AG20443 (cell line): ENCODE results near the gene RAB33B.
A peak's percentile ranks its signal among the peaks of the same experiment; 100 is the strongest.

ENCODE experiments used
- DNase-seq: peaks from one replicate; pipeline ENCODE4 v3.0.0; 2012; ENCODE audit warnings: low spot score, mixed read lengths

RAB33B gene

DNA sequence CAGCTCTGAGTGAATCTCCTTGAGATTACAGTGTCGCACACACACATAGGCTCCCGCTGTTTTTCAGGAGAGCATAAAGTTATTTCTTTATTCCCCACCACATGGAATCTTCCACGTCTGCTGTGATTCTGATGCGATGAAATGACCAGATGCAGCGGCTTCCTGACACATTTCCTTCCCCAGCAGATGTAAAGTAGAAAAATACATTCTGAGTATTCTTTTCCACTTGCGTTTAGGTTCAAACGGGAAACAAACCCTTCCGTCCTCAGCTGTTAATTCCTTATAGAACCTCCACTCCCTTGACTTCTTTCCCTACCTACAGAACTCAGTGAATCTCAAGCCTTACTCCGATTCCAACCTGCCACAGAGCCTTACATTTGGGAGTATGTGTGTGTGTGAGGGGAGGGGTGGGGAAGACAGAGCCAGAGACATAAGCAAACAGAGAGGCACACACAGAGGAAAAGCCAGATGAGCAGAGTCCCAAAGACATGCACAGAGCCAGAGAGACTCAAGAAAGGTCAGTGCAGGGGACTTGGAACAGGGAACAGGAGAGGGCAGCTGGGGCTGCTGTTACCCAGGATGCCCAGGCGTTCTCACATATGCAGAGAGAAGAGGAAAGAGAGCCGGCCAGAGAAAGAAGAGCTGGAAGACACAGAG, 54.8 kb downstream of the RAB33B start:
- no peak for DNase-seq

DNA sequence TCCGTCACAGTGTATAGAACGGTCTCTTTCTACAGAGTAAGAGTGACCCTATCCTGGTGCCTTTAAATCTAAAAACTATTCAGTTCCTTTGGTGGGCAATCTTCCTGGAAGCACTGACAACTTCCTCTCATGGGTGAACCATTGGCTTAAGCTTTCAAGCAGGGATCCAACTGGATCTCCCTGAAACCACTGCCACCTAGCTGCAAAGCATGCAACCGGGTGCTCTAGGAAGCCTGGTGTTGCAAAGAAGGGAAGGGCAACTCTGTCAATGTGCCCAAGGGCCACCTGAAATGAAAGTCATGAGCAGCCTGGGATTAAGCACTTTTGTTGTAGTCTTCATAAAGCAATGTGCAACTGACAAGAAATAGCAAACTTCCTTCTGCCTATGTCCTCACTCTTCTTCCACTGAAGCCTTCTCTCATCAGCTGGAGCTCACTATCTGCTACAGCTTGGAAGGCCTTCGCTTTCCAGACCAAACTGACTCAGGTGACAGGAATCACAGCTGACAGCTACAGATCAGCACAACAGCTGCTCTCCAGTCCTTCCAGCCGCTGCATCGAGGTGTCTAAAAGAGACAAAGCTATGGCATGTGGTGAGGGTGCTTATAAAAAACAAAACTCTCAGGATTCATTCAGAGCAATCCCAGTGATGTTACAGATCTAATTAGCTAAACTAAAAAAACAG, 55.9 kb downstream of the RAB33B start:
- DNase-seq, result no peak

DNA sequence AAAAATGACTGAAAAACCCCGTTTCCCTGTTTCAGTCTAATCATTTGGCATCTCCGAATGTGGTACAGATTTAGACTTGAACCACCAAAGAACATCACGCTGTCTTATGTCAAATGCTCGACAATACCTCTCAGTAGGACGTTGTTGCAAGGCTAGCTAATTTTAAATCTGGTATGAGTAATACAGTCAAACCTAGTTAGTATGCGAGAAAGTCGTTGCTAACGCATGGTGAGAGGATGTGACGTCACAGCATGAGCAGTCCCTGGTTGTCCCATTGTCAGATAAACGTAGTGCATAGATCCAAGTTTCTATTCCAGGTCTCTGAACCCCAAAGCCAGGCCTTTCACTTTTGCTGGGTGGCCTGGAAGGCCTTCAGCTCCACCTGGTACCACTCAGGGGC, 57.4 kb downstream of the RAB33B start:
- DNase-seq, result no peak

DNA sequence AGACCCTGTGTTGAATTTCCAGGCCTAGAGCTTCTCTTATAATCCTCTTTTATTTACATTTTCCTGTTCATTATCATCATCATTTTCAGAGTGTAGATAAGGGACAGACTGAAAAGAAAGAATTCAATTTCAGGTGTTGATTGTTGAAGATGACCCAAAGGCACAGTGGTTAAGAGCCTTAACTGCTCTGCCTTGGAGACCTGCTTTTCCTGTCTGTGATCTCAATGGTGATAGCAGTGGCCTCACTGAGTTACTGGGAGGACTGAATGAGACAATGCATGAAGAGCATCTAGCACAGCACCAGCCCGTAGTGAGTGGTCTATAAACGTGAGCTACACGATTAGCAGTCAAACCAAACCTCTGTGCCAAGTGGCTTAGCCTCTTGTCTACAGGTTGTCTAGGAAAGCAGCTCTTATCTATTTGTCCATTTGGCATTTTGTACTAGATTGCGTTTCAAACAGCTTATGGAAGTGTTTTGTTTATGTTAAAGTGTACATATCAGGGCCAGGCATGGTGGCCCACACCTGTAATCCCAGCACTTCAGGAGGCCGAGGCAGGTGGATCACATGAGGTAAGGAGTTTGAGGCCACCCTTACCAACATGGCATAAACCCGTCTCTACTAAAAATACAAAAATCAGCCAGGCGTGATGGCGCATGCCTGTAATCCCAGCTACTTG, 60.6 kb downstream of the RAB33B start:
- DNase-seq, result no peak

DNA sequence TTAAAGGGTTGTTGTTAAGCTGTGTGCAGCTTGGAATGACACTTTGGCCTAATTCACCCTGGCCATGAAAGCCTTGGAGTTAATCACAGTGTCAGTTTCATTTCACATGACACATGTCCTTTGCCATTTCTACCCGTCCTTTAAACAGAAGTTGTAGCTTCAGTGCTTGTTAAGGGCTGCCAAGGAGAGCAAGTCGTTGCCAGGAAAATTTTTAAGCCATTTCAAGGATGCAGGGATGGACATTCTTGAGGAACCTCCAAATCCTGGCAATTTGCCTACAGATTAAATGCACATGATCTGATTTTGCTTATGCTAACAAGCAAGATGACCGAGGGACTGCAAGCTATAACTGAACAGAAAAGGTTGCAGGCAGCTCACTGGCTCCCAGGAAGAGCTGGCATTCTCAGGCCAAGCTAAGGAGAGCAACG, 61.6 kb downstream of the RAB33B start:
- DNase-seq, result no peak

DNA sequence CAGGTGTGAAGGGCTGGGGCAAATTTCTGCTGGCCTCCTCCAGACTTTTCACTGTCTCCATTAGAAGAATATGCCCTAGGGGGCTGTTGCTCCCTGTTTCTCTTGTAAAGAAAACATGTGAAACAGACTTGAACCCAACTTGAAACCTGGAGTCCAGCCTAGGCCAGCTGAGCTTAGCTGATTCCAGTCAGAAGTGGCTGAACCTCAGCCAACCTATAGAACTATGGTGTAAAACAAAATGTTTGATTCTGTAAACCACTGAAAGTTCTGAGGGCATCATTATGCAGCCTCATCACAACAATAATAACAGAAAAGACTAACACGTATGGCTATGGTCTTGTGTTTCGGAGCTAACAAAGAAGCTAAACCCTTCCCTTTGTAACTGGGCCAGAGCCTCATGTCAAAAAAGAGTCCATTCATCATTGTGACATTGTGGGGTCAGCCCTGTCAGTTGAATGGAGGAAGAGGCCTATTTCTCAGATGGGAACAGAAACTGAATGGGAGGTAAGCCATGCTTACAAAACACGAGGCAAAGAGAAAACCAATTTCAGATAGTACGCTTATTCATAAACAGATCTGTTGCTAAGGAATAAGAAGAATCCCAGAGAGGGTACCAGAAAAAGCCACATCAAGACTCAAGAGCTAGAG, 68.0 kb downstream of the RAB33B start:
- no peak for DNase-seq

DNA sequence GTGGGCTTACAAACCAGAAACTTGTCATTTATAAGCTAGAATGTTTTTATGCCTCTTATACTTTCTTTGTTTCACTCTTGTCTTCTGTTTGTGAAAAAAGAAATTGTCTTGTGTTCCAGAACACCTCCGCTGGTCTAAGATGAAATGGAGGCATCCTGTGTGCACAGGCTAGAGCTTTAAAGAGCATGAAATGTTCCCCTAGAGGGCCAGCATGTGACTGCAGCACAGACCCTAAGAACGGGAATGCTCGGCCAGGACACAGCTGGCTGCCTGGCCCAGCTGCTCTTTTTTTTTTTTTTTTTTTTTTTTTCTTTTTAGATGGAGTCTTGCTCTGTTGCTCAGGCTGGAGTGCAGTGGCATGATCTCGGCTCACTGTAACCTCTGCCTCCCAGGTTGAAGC, 68.5 kb downstream of the RAB33B start:
- no peak for DNase-seq

DNA sequence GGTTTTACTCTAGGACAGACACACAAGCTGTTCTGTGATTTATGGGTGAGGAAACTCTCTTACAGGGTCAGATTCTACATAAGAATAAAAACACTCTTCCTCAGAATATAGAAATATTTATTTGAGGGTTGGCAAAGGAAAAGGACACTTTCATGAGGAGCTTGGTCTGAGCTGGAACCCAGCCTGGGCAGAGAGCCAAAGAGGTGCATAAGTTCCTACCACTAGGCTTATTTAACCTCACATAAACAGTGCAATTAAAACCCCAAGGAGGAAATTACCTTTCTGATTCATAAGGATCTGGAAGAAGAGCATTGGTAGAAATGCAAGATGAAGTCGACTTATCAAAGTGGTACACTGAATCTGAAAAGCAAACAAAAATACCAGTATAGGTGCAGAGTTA, 69.2 kb downstream of the RAB33B start:
- no peak for DNase-seq

DNA sequence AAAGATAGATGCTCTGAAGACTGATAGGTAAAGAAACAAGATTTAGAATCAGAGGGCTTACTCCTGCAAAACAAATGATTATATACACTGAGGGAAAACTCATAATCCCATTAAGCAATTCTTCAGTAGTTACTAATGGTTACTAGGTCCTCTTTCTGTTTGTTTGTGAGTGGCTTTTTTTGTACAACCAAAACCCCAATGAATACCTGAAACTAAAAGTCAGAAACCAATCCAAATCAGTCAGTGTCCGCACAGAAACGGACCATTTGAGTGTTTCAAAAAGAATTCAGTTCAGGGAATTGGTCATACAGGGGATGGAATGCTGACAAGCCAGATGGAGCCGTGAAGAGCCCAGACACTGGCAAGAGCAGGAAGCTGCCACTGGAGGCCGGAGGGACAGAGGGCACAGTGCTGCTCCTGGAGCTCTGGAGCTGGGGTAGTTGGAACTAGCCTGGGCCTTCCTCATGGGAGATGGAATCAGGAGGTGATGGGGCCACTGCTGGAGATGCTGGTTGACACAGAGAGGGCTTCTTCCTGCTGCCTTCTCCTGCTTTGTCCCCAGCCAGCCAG, 70.2 kb downstream of the RAB33B start:
- DNase-seq, result peak; percentile 26

DNA sequence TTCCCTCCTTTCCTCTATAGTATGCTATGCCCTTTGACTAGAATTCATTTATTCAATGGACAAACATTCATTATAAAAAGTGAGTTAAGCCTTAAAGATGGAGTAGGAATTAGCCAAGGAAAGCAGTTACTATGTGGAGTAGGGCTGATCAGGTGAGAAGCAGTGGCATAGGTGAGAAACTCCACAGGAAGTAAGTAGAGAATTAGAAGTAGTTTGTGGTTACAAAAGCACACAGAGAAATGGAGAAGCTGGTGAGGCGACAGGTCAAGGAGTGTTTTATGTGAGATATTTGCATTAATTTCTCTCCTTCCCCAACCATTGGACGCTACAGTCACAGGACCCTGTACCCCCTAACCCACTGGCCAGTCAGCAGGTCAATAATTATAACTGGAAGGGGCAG, 71.5 kb downstream of the RAB33B start:
- DNase-seq, result no peak
